Measurements from ENCODE around the gene NFASC.

- TF ChIP-seq CTCF (IDR thresholded peaks at IDR 0.05; ENCODE audit: insufficient read depth, low read depth, low read length): no peak
- TF ChIP-seq EZH2 (IDR thresholded peaks at IDR 0.05; ENCODE audit: insufficient read depth, low read length): no peak
Observed at GRCh38 chr1:204924013-204924759, 53.5 kb downstream of the NFASC start.

All from astrocyte (in vitro differentiated cells and primary cell).